ENCODE measurements around the gene HP1BP3. TPM values are rescaled to one million over a fixed set of nuclear protein-coding genes. Genes with fewer than 3 reads are reported as not detected.

Gene HP1BP3
- total and polyA plus RNA-seq, 2 of the 4 experiments (the other 2 are of a cell fraction) = 88.4 to 151 TPM

GRCh38 chr1:20733360-20733975 is 53.6 kb downstream of the HP1BP3 start:
- peak overlapping the region; percentile 2; the same call in 1 of the 2 replicates for H3K9ac ChIP-seq (ENCODE audit: low read depth, low read length)
- POLR2A ChIA-PET (ENCODE audit: unreplicated experiment) = interaction anchor here (0.9 kb wide), 1 partner anchor 73 kb away, joined by 3 read pairs; no protein-coding TSS in a partner anchor

More at GRCh38 chr1:20733360-20733975, 53.6 kb downstream of the HP1BP3 start:
- Histone ChIP-seq H2AK9ac (replicated peaks; ENCODE audit: low read depth, low read length, poor library complexity) (peak overlapping the region; percentile 75), H3K56ac (ENCODE audit: extremely low read depth, insufficient read depth, low read length) (peak overlapping the region; percentile 20; the same call in 1 of the 2 replicates), H3K4ac (ENCODE audit: low read depth, low read length) (peak overlapping the region; percentile 76), H3K27me3 (ENCODE audit: control insufficient read depth, insufficient read depth, low read length) (no peaks in the 10 kb centered on the region), H4K91ac (ENCODE audit: insufficient read depth, low read depth, low read length) (peak overlapping the region; percentile 80), H2BK20ac (ENCODE audit: low read depth, low read length) (peak overlapping the region; percentile 92), H3K9me3 (ENCODE audit: control insufficient read depth, insufficient read depth, low read length) (no peaks in the 10 kb centered on the region), H3K36me3 (ENCODE audit: control insufficient read depth, insufficient read depth, low read length) (peaks cover 7% of the 10 kb centered on the region), H4K5ac (ENCODE audit: low read depth, low read length) (peak overlapping the region; percentile 73), H3K79me1 (ENCODE audit: low read depth in 1 of 2, low read length in 2 of 2) (peaks cover 9 to 48% of the 10 kb centered on the region in 2 experiments), H3K4me1 (ENCODE audit: control insufficient read depth, insufficient read depth, low read length) (peaks cover 15% of the 10 kb centered on the region), H4K8ac (ENCODE audit: low read depth in 2 of 2, low read length in 2 of 2) (peak overlapping the region; percentile 42 to 87), H2BK15ac (ENCODE audit: low read depth, low read length) (peak overlapping the region; percentile 57; the same call in 2 of the 3 replicates), H3K4me3 (ENCODE audit: insufficient read depth, low read depth, low read length) (no peak overlapping the region), H3K9me1 (ENCODE audit: insufficient read depth, low read length) (peaks cover 18% of the 10 kb centered on the region), H3K27ac (ENCODE audit: insufficient read depth, low read length) (peak overlapping the region; percentile 74), H2BK120ac (ENCODE audit: low read depth, low read length) (peak overlapping the region; percentile 88), H2AK5ac (ENCODE audit: low read depth, low read length) (peak overlapping the region; percentile 67), H3K14ac (replicated peaks; ENCODE audit: low read depth, low read length) (peak overlapping the region; percentile 66), H2BK5ac (ENCODE audit: low read depth, low read length, poor library complexity, severe bottlenecking) (peak overlapping the region; percentile 86), H3K23ac (ENCODE audit: low read depth, low read length) (peak overlapping the region; percentile 4; the same call in 1 of the 2 replicates), H3K4me2 (ENCODE audit: low read depth, low read length) (peak overlapping the region; percentile 95), H3K18ac (ENCODE audit: low read depth, low read length) (peak overlapping the region; percentile 26; the same call in 1 of the 2 replicates), H2AFZ (replicated peaks; ENCODE audit: low read length, poor library complexity) (peak overlapping the region; percentile 53), H4K20me1 (ENCODE audit: insufficient read depth, low read length) (no peaks in the 10 kb centered on the region)
- CTCF ChIA-PET = interaction anchor here (0.5 to 2.4 kb wide), 4 partner anchors 11 to 462 kb away, joined by 3 to 7 read pairs (median 3); no protein-coding TSS in a partner anchor
- DNase-seq (no peak), ATAC-seq (ENCODE audit: low read depth) (no peak)
- WGBS, 2 experiments (ENCODE audit: extremely low coverage in 2 of 2, insufficient read length in 1 of 2) = 14% methylated on average over 3 of the region's 7 CpGs; no CpG with 5 or more reads in 1 of the 2 experiments
- intact Hi-C loops (cut with micrococcal nuclease) = loop anchor here (2.0 kb wide), 1 partner anchor 37 kb away; no protein-coding TSS in a partner anchor
- dilution Hi-C loops (cut with HindIII; ENCODE audit: low sequenced_read_pairs, unreplicated experiment) = no loop called here
- BruUV-seq (replicated peaks) = no TSS peak
- no peak for TF ChIP-seq RAD21 (IDR thresholded peaks at IDR 0.05; ENCODE audit: low read length)
- no peak for TF ChIP-seq MAFK (IDR thresholded peaks at IDR 0.05; ENCODE audit: low read depth, low read length)
- TF ChIP-seq MAZ (IDR thresholded peaks at IDR 0.05; ENCODE audit: borderline replicate concordance, low read depth, low read length) = no peak
- no peak for TF ChIP-seq MXI1 (IDR thresholded peaks at IDR 0.05; ENCODE audit: borderline replicate concordance, low read depth, low read length)
- TF ChIP-seq FOS (IDR thresholded peaks at IDR 0.05; ENCODE audit: low read depth, low read length) = no peak
- 0 out of 2 replicates have a peak, but pooled peaks have one; percentile 17 for TF ChIP-seq POLR2A (IDR thresholded peaks at IDR 0.05; ENCODE audit: low read depth, low read length)
- no peak for TF ChIP-seq SMC3 (IDR thresholded peaks at IDR 0.05; ENCODE audit: low read depth, low read length)
- in situ Hi-C loops (cut with MboI; ENCODE audit: low sequenced_read_pairs) = no loop called here
